Peyer's patch (tissue), 4 donors: ENCODE data around the gene POU2F2.

Experiments
- CTCF ChIP-seq, 6 experiments: fragments of 450-650 bp in 4 of 6; fragments of 200-600 bp in 2 of 6; sonication (generic) in 1 of 6; IDR thresholded peaks; one replicate each; pipeline ENCODE4 v1.5.1; 2017 to 2019; ENCODE audit warnings: antibody characterized with exemption in 6 of 6, mild to moderate bottlenecking in 3 of 6, moderate library complexity in 1 of 6
- POLR2A ChIP-seq, 2 donors: fragments of 450-650 bp; IDR thresholded peaks; one replicate each; pipeline ENCODE4 v1.5.1; 2017; ENCODE audit warnings: antibody characterized with exemption in 2 of 2, mild to moderate bottlenecking in 2 of 2, moderate library complexity in 2 of 2

- TF ChIP-seq CTCF (IDR thresholded peaks at IDR 0.05), result no peak
- TF ChIP-seq POLR2A (IDR thresholded peaks at IDR 0.05), result no peak
Observed at GRCh38 chr19:42075364-42075615, 57.0 kb downstream of the POU2F2 start.
